Mesenchymal stem cell (in vitro differentiated cells and primary cell): Measurements from ENCODE around the gene CHIT1.
A peak's percentile ranks its signal among the peaks of the same experiment; 100 is the strongest.
"Not testable (repeated sequence)": the region's sequence is repeated elsewhere in the genome, so short reads cannot be mapped to it uniquely, and the experiment has no call there.

Experiments used
- DNase-seq: peaks from one replicate; pipeline ENCODE4 v3.0.0-alpha.2; 2013
- H2AFZ ChIP-seq: one replicate; pipeline ENCODE4 v1.6.1; 2013; ENCODE audit warnings: low read depth, mild to moderate bottlenecking, control low read depth, inconsistent platforms, low read length, moderate library complexity
- H2AK5ac ChIP-seq: 2 replicates; pipeline ENCODE4 v1.6.1; 2013; ENCODE audit warnings: low read length, moderate library complexity, mild to moderate bottlenecking, inconsistent platforms; ENCODE audit not compliant: severe bottlenecking
- H2BK120ac ChIP-seq: one replicate; pipeline ENCODE4 v1.6.1; 2013; ENCODE audit warnings: low read depth, mild to moderate bottlenecking, inconsistent platforms, low read length, moderate library complexity
- H2BK12ac ChIP-seq, 2 experiments: one replicate each; pipeline ENCODE4 v1.6.1; 2013; ENCODE audit warnings: inconsistent platforms in 2 of 2, low read length in 2 of 2, mild to moderate bottlenecking in 2 of 2, moderate library complexity in 2 of 2, control low read depth in 1 of 2
- H2BK15ac ChIP-seq: one replicate; pipeline ENCODE4 v1.6.1; 2013; ENCODE audit warnings: mild to moderate bottlenecking, low read depth, inconsistent platforms; ENCODE audit not compliant: poor library complexity, severe bottlenecking
- H2BK5ac ChIP-seq: 2 replicates; pipeline ENCODE4 v1.6.1; 2013; ENCODE audit warnings: low read depth, mild to moderate bottlenecking, low read length, control low read depth, inconsistent platforms; ENCODE audit not compliant: poor library complexity, severe bottlenecking
- H3K14ac ChIP-seq, 2 experiments: one replicate each; pipeline ENCODE4 v1.6.1; 2013; ENCODE audit warnings: inconsistent platforms in 2 of 2, low read length in 2 of 2, control low read depth in 1 of 2, mild to moderate bottlenecking in 1 of 2, moderate library complexity in 1 of 2
- H3K18ac ChIP-seq, 2 experiments: one replicate each; pipeline ENCODE4 v1.6.1; 2013; ENCODE audit warnings: inconsistent platforms in 2 of 2, low read length in 2 of 2, control low read depth in 1 of 2, low read depth in 1 of 2, mild to moderate bottlenecking in 1 of 2
- H3K23ac ChIP-seq, 2 experiments: one replicate each; pipeline ENCODE4 v1.6.1; 2013; ENCODE audit warnings: inconsistent platforms in 2 of 2, low read length in 2 of 2, mild to moderate bottlenecking in 2 of 2, moderate library complexity in 2 of 2, control low read depth in 1 of 2
- H3K27ac ChIP-seq: 2 replicates; pipeline ENCODE4 v1.5.1; 2013; ENCODE audit warnings: mild to moderate bottlenecking, moderate library complexity, low read length, control low read depth, inconsistent platforms; ENCODE audit not compliant: poor library complexity, severe bottlenecking
- H3K27me3 ChIP-seq, 2 experiments: 2 replicates each; pipeline versions ENCODE4 v1.6.1 to v1.7.0; 2013; ENCODE audit warnings: low read length in 2 of 2, mild to moderate bottlenecking in 2 of 2, moderate library complexity in 2 of 2, control low read depth in 1 of 2, inconsistent platforms in 1 of 2; ENCODE audit not compliant: control insufficient read depth in 1 of 2, insufficient read depth in 1 of 2
- H3K36me3 ChIP-seq, 2 experiments: 2 replicates each; pipeline versions ENCODE4 v1.6.1 to v1.7.0; 2013; ENCODE audit warnings: low read length in 2 of 2, control low read depth in 1 of 2, inconsistent platforms in 1 of 2, low read depth in 1 of 2, mild to moderate bottlenecking in 1 of 2; ENCODE audit not compliant: insufficient read depth in 2 of 2, control insufficient read depth in 1 of 2
- H3K4ac ChIP-seq, 2 experiments: one replicate each; pipeline ENCODE4 v1.6.1; 2013; ENCODE audit warnings: inconsistent platforms in 2 of 2, low read length in 2 of 2, mild to moderate bottlenecking in 2 of 2, moderate library complexity in 2 of 2, control low read depth in 1 of 2, low read depth in 1 of 2
- H3K4me1 ChIP-seq: 2 replicates; pipeline ENCODE4 v1.6.1; 2013; ENCODE audit warnings: low read depth, low read length, control low read depth; ENCODE audit not compliant: control insufficient read depth, insufficient read depth
- H3K4me2 ChIP-seq: 2 replicates; pipeline ENCODE4 v1.6.1; 2013; ENCODE audit warnings: low read length, mild to moderate bottlenecking, inconsistent platforms; ENCODE audit not compliant: poor library complexity, severe bottlenecking
- H3K4me3 ChIP-seq, 2 experiments: 2 replicates each; pipeline versions ENCODE4 v1.5.1 to v1.7.0; 2013; ENCODE audit warnings: low read length in 2 of 2, mild to moderate bottlenecking in 2 of 2, control low read depth in 1 of 2, low read depth in 1 of 2; ENCODE audit not compliant: insufficient read depth in 1 of 2
- H3K79me1 ChIP-seq: replicated peaks from 2 replicates; pipeline ENCODE4 v1.6.1; 2013; ENCODE audit warnings: mild to moderate bottlenecking, control low read depth, low read length, inconsistent platforms; ENCODE audit not compliant: poor library complexity, severe bottlenecking
- H3K9ac ChIP-seq: 2 replicates; pipeline ENCODE4 v1.7.0; 2013; ENCODE audit warnings: mild to moderate bottlenecking, low read length, moderate library complexity
- H3K9me3 ChIP-seq: 2 replicates; pipeline ENCODE4 v1.7.0; 2013; ENCODE audit warnings: mild to moderate bottlenecking, low read length; ENCODE audit not compliant: control insufficient read depth
- H4K8ac ChIP-seq: one replicate; pipeline ENCODE4 v1.6.1; 2013; ENCODE audit warnings: inconsistent platforms, mild to moderate bottlenecking, low read length, moderate library complexity
- H4K91ac ChIP-seq: one replicate; pipeline ENCODE4 v1.6.1; 2013; ENCODE audit warnings: mild to moderate bottlenecking, low read length, inconsistent platforms
- WGBS: methylation state at CpG from one replicate; pipeline ENCODE4 v1.1.7; 2013; ENCODE audit warnings: mixed read lengths; 5-methylcytosine and 5-hydroxymethylcytosine counted together

CHIT1 gene

GRCh38 chr1:203265541-203265940 lies 36.1 kb upstream of the CHIT1 start:
- no peaks in the 10 kb centered on the region for H3K36me3 ChIP-seq
- H3K18ac ChIP-seq = no peak overlapping the region

DNA sequence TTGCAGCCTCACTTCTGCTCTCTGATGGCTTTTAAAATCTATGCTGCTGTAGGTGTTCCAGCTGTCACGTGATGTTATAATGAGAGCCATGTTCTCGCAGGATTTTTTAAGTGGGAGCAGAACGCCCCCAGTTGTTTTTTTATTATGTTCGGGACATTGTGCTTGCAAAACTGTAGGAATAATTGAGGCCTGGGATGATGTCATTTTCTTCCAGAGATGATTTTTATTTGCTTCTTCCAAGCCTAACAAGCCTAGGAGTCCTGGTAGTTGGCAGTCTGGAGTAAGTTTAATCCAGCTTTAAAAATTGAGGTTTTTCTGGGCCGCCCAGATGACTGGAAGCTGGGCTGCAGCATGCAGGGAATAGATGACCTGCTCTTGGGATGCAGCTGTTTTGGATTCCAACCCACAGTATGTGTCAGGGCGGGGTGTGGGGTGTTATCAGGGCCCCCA lies 34.6 kb upstream of the CHIT1 start:
- peaks cover 6% of the 10 kb centered on the region for H3K4me1 ChIP-seq
- H2BK120ac ChIP-seq = no peak overlapping the region
- no peak overlapping the region for H2BK15ac ChIP-seq
- H2BK12ac ChIP-seq = no peak overlapping the region
- no peak for DNase-seq
- 85% methylated on average over 6 of the region's 6 CpGs for WGBS
- H3K14ac ChIP-seq = no peak overlapping the region
- H3K36me3 ChIP-seq = no peaks in the 10 kb centered on the region
- H3K9ac ChIP-seq = peak overlapping the region; percentile 58
- no peaks in the 10 kb centered on the region for H3K79me1 ChIP-seq
- no peak overlapping the region for H3K4ac ChIP-seq
- H2AFZ ChIP-seq = no peak overlapping the region
- H3K4me2 ChIP-seq = no peak overlapping the region
- no peak overlapping the region for H2AK5ac ChIP-seq
- no peak overlapping the region for H3K27ac ChIP-seq
- no peak overlapping the region for H4K8ac ChIP-seq
- H3K23ac ChIP-seq = no peak overlapping the region
- no peaks in the 10 kb centered on the region for H3K27me3 ChIP-seq
- no peaks in the 10 kb centered on the region for H3K9me3 ChIP-seq
- no peak overlapping the region for H3K4me3 ChIP-seq
- H3K18ac ChIP-seq = no peak overlapping the region
- H2BK5ac ChIP-seq = no peak overlapping the region
- no peak overlapping the region for H4K91ac ChIP-seq

More at GRCh38 chr1:203265541-203265940, 36.1 kb upstream of the CHIT1 start:
- H3K9ac ChIP-seq = no peak overlapping the region
- H3K4me2 ChIP-seq = no peak overlapping the region
- no peak overlapping the region for H3K4ac ChIP-seq
- H2BK5ac ChIP-seq = no peak overlapping the region
- no peak overlapping the region for H2BK120ac ChIP-seq
- WGBS = 69% methylated on average over 2 of the region's 4 CpGs
- no peak overlapping the region for H3K27ac ChIP-seq
- no peak overlapping the region for H3K14ac ChIP-seq
- no peaks in the 10 kb centered on the region for H3K9me3 ChIP-seq
- H3K4me1 ChIP-seq = peaks cover 6% of the 10 kb centered on the region
- H2AFZ ChIP-seq = no peak overlapping the region
- H2BK15ac ChIP-seq = no peak overlapping the region
- no peak for DNase-seq
- H2BK12ac ChIP-seq = no peak overlapping the region
- no peak overlapping the region for H3K23ac ChIP-seq
- no peak overlapping the region for H2AK5ac ChIP-seq
- H3K27me3 ChIP-seq = peaks cover 0 to 9% of the 10 kb centered on the region in 2 experiments
- H3K4me3 ChIP-seq = no peak overlapping the region
- no peaks in the 10 kb centered on the region for H3K79me1 ChIP-seq
- no peak overlapping the region for H4K8ac ChIP-seq
- H4K91ac ChIP-seq = no peak overlapping the region

- Histone ChIP-seq H3K14ac (no peak overlapping the region), H3K4ac (no peak overlapping the region), H3K9ac (peak overlapping the region; percentile 58), H3K9me3 (no peaks in the 10 kb centered on the region), H3K27ac (no peak overlapping the region), H3K27me3 (no peaks in the 10 kb centered on the region), H3K4me3 (no peak overlapping the region), H3K4me2 (no peak overlapping the region), H3K18ac (no peak overlapping the region), H4K91ac (no peak overlapping the region), H3K79me1 (no peaks in the 10 kb centered on the region), H2BK120ac (no peak overlapping the region), H2AK5ac (no peak overlapping the region), H3K4me1 (peaks cover 3% of the 10 kb centered on the region), H3K36me3 (no peaks in the 10 kb centered on the region), H3K23ac (no peak overlapping the region), H4K8ac (no peak overlapping the region), H2BK12ac (no peak overlapping the region), H2BK15ac (no peak overlapping the region), H2BK5ac (no peak overlapping the region), H2AFZ (no peak overlapping the region)
- 76% methylated on average over 10 of the region's 10 CpGs for WGBS
- DNase-seq = no peak
These were observed 34.0 kb upstream of the CHIT1 start for GRCh38 chr1:203263496-203263895.

DNA sequence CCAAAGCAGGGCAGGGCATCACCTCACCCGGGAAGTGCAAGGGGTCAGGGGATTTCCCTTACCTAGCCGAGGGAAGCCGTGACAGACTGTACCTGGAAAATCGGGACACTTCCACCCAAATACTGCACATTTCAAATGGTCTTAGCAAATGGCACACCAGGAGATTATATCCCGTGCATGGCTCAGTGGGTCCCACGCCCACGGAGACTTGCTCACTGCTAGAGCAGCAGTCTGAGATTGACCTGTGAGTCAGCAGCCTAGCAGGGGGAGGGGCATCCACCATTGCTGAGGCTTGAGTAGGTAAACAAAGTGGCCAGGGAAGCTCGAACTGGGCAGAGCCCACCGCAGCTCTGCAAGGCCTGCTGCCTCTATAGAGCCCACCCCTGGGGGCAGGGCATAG lies 27.2 kb upstream of the CHIT1 start:
- not testable (repeated sequence) for H2BK12ac ChIP-seq, H4K8ac ChIP-seq, H2AFZ ChIP-seq, DNase-seq, H3K4me3 ChIP-seq, H3K27ac ChIP-seq, H2BK5ac ChIP-seq, H3K14ac ChIP-seq, H3K23ac ChIP-seq, H3K9ac ChIP-seq, H2BK120ac ChIP-seq, H3K79me1 ChIP-seq, H3K4ac ChIP-seq, H2BK15ac ChIP-seq, H3K36me3 ChIP-seq, H3K4me2 ChIP-seq, H4K91ac ChIP-seq, H3K18ac ChIP-seq, H2AK5ac ChIP-seq, H3K4me1 ChIP-seq
- Histone ChIP-seq H3K9me3 (peaks cover 36% of the 10 kb centered on the region), H3K27me3 (peaks cover 6 to 11% of the 10 kb centered on the region in 2 experiments)
- WGBS = 88% methylated on average over 9 of the region's 9 CpGs
